GM18951 (cell line): ENCODE data around the gene MUSTN1.

Experiments used
- POLR2A ChIP-seq: IDR thresholded peaks from 4 replicates; pipeline ENCODE4 v1.6.1; 2011; ENCODE audit warnings: mild to moderate bottlenecking; ENCODE audit not compliant: insufficient read length, insufficient read depth; ENCODE audit errors: extremely low read depth
- in situ Hi-C: fragments of 300-500 bp; cut with MboI; formaldehyde crosslinking; loops from one replicate; pipeline ENCODE4 v1.12.0; 2022; ENCODE audit warnings: low sequenced_read_pairs, mixed read lengths, inconsistent platforms; ENCODE audit not compliant: unreplicated experiment

MUSTN1 gene

DNA sequence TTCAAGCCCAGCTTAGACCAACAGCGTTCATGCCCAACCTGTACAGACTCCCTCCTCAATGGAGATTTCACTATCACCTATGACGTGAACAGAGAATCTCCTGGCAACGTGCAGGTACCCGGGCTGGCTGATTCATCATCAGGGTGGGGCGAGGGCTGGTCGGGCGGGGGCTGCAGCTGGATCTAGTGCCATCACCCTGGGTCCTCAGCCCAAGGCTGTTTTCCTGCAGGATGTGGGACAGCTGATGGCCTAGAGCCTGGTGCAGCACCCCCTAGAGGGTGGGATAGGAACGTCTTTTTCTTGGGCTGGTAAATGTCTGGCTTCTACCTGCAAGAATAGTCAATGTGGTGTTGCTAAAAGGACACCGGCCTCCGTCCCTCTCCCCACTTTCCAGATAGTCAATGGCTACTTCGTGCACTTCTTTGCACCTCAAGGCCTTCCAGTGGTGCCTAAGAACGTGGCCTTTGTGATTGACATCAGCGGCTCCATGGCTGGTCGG, 35.8 kb downstream of the MUSTN1 start:
- TF ChIP-seq POLR2A = no peak
- in situ Hi-C loops = no loop called here

DNA sequence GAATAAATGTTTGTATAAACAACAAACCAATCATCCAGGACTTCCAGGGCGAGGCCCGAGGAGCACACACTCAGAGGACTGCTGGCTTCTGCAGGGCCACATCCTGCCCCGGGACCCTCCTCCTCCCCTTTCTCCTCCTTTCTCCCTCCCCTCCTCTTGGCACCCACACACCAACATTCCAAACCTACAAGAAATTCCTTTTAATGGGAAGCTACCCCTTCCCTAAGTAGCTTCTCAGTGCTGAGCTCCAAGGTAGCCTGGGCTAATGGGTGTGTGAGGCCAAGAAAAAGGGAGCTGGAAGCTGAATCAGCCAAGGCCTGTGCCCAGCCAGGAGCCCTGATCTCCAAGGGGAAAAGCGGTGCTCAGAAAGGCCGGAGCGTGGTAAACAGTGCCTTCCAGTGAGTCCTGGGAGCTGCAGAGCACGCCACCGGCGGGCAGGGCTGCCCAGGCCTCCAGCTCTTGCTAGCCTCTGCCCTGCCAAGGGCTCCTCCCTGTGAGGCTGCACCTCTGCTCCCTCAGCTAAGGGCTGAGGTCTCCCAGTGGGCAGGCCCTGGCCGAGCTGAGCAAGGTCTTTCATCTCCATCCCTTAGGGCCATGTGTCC, 36.3 kb downstream of the MUSTN1 start:
- no peak for TF ChIP-seq POLR2A
- in situ Hi-C loops = no loop called here

DNA sequence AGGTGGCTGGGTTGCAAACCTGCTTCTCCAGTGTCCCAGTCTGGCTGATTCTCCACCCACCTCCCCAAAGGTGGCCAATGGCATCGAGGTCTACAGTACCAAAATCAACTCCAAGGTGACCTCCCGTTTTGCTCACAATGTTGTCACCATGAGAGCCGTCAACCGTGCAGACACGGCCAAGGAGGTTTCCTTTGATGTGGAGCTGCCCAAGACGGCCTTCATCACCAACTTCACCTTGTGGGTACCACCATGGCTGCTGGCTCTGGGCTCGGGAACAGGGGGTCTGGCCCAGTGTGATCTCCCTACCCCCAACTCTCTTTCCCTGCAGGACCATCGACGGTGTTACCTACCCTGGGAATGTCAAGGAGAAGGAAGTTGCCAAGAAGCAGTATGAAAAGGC, 38.4 kb downstream of the MUSTN1 start:
- in situ Hi-C loops = no loop called here
- no peak for TF ChIP-seq POLR2A

DNA sequence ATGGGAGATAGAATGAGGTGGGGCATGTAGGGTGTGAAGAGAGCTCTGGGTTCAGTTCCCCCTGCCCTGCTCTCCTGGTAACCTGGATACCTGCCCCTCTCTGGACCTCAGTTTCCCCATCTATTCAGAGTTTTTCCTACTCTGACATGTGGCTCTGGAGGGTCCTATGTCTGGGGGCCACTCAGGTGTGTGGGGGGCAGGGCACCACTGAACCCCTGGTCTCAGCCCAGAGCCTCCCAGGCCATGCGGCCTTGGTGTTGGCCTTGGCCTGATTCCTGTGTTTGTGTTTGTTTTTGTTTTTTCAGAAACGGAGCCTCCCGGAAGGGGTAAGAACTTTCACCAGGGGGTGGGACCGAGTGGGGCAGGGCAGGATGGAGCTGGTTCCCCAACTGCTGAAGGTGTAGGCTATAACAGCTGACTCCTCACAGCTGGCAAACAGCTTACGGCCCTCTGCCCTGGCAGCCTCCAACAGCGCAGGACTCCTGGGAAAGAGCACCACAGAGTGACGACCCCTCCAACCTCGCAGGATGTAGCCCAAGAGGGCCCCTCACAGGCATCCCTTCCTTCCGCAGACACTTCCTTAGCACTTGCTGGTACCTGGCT, 39.4 kb downstream of the MUSTN1 start:
- in situ Hi-C loops = no loop called here
- TF ChIP-seq POLR2A = no peak

DNA sequence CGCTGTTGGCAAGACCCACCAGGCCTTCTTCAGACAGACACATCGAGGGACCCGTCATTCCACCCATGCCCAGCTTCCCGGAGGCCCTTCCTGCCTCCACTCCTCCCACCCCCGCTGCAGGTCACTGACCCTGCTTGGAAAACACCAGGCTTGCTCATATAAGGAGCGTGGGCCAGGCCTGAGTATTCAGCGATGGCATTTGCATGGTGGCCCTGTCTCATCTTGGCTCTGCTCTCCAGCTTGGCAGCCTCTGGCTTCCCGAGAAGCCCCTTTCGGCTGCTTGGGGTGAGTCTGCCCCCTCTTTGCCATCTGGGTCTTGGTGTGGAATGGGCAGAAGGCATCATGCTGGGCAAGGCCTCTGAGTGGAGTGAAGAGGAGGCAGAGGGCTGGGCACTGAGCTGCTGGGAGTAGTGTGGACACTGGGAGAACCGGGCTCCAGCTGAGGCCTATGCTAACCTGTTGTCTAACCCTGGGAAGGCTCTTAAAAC, 40.2 kb downstream of the MUSTN1 start, which contains the start of gene ITIH3:
Gene ITIH3 (plus strand): TSS at position 185 of the 488 bp plus-strand sequence. CDS start 8 bp downstream, at position 193.
- no peak for TF ChIP-seq POLR2A
- in situ Hi-C loops = no loop called here

DNA sequence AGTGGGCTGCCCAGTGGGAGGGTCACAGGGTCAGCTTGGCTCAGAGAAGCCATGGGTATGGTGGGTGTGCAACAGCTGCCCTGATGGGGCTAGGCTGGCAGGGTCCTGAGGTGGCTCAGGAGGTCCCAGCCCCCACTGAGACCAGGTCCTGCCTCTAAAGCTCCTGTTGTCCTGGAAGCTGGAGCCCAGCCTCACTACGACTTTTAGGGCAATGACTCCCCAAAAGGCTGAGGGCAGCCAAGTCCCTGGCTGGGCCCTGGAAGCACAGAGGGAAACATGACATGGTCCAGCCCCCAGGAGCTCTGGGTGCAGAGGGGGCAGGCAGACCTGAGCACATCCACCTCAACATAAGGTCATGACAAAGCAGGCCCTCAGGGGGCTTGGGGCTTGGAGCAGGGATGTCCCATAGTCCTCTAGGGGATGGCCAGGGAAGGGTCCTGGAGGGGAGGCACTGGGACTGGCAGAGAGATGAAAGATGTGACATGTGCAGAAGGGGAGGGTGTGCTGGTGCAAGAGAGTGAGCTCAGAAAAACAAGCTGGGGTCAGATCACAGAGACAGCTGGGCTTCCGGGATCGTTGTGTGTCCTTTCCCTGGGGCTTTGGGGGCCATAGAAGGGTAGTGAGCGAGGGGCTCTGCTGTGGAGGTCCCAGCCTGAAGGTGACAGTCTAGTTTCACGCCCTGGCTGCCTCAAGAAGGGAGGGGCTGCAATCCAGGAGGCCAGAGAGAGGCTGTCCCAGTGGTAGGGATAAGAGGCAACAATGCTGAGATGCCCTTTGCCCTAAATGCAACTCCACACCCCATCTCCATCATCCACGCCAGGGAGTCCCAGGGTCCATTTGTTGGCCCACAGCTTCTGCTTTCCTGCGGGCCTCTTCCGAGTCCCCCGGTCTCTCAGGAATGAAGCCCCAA, 40.9 kb downstream of the MUSTN1 start:
- TF ChIP-seq POLR2A = no peak
- in situ Hi-C loops = no loop called here

DNA sequence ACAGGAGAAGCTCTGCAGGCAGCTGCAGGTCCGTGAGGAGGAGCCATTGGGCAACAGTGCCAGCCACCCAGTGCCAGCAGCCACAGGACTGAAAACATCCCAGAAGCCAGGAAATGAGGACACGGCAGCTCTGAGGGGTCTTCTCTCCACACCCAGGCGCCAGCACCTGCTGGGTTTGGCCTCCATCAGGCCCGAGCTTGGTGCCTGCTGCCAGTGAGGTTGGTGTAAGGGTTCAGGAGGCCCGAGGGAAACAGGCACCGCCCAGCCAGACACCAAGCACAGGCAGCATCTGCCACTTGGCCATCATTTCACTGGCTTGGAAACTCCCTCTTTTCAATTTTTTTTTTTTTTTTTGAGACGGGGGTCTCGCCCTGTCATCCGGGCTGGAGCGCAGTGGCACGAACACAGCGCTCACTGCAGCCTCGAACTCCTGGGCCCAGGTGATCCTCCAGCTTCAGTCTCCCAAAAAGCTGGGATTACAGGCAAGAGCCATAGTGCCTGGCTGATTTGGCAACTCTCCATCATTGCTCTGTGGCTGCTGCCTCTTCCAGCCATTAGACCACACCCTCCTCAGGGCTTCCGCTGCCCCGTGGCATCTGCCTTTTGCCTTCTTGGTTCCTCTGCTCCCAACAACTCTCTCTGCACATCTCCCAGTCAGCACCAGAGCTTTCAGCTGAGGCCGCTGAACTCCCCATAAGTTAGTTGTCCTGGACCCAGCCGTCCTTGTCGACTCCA, 41.7 kb downstream of the MUSTN1 start:
- TF ChIP-seq POLR2A = no peak
- in situ Hi-C loops = no loop called here

DNA sequence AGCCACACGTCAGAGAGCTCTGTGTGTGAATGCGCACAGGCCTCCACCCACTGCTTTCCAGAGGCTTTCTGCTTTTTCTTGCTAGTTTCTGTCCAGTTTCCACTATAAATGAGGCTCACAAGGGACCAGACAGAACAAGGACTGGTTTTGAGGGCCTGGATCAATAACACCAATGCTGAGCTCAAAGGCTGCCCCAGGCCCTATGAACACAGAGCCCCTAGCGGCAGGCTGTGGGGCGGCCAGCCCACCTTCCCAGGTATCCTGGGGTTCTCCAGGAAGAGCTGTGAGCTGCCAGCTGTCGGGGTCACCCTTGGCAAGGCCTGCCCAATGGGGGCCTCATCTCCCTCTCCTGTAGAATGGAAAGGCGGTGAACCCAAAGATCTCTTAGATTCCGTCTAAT, 42.4 kb downstream of the MUSTN1 start:
- in situ Hi-C loops = no loop called here
- TF ChIP-seq POLR2A = no peak

DNA sequence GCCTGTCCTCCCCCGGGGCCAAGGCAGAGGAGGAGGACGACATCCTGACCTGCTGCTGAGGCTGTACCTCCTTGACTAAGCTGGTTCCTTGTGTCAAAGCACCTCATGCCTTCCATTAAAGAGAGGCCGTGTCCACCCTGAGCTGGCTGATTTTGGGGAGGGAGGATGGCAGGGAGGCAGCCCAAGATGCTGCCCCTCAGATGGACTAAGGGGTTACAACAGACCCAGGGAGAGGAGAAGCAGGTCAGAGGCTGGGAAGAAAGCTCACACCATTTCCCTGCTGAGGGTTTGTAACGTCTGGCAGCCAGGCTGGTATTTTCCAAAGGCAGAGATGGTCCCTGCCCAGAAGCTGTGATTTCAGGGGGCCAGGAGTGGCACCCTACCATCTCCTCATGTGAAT, 42.9 kb downstream of the MUSTN1 start:
- no peak for TF ChIP-seq POLR2A
- in situ Hi-C loops = no loop called here

DNA sequence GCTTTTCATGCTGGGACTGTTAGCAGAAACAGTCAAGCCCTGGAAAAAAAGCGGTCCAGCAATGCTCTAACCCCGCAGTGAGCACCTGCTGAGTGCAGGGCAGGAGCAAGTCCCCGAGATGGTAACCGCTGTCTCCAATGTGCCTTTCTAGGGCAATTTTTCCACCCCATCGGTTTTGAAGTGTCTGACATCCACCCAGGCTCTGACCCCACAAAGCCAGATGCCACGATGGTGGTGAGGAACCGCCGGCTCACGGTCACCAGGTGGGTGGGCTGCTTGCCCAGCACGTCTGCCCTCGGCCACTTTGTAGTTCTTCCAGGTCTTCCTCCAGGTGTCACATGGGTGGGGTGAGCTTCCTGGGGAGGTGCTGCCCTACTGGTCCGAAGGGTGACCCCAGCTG, 43.5 kb downstream of the MUSTN1 start:
- no peak for TF ChIP-seq POLR2A
- in situ Hi-C loops = no loop called here

DNA sequence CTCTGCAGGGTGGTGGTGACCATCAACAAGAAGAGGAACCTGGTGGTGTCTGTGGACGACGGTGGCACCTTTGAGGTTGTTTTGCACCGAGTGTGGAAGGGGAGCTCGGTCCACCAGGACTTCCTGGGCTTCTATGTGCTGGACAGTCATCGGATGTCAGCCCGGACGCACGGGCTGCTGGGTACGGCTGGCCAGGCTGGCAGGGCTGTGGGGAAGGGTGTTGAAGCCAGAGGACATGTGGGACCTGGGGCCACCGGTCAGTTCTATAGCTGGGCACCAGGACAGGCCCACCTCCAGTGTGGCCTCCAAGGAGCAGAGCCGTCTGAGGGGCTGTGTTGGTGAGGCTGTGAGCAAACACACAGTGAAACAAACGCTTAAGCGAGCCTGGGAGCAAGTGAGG, 44.1 kb downstream of the MUSTN1 start:
- no peak for TF ChIP-seq POLR2A
- in situ Hi-C loops = no loop called here

DNA sequence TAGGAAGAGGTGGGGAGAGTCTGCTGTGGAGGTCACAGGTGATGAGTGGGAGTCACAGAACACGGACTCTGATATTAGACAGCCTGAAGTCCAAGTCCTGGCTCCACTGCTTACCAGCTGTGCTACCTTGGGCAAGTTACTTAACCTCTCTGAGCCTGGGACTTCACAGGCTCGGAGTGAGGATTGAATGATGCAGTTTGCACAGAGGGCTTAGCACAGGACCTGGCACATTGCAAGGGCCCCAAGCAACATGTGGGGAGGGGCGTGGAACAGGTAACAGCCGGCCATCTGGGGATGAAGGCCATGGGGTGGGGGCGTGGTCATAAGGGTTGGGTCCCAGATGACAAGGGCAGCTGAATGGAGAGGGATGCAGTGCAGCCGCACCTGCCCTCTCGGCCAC, 44.5 kb downstream of the MUSTN1 start:
- in situ Hi-C loops = no loop called here
- TF ChIP-seq POLR2A = no peak

DNA sequence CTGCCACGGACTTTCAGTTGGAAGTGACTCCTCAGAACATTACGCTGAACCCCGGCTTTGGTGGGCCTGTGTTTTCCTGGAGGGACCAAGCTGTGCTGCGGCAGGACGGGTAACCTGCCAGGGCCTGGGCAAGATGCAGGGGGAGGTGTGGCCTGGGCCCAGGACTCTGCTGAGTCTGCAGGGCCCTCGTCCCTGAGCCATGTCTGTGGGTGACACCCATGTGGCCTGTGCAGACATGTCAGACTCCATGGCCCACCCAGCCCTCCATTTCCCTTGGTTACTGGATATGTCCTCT, 45.1 kb downstream of the MUSTN1 start:
- no peak for TF ChIP-seq POLR2A
- in situ Hi-C loops = no loop called here
